Psoas muscle (tissue), 8 donors: Measurements from ENCODE around the gene LRRIQ3. TPM values are rescaled to one million over a fixed set of nuclear protein-coding genes. Genes with fewer than 3 reads are reported as not detected.
A peak's percentile ranks its signal among the peaks of the same experiment; 100 is the strongest.

ENCODE experiments used
- ATAC-seq, 4 donors: fragments of 200-7000 bp; cut with Tn5 transposase; one replicate each; pipeline ENCODE4 v1.9.1; 2020; ENCODE audit warnings: moderate library complexity in 3 of 4, mild to moderate bottlenecking in 2 of 4
- DNase-seq, 2 donors: peaks; one replicate each; pipeline ENCODE4 v3.0.0-alpha.2; 2020
- H3K27ac ChIP-seq: fragments of 200-600 bp; one replicate; pipeline ENCODE4 v1.8.0; 2022
- H3K27me3 ChIP-seq, 3 donors: fragments of 200-600 bp in 1 of 3; one replicate each; pipeline versions ENCODE4 v1.6.1 to v1.8.0; 2013 to 2022; ENCODE audit warnings: low read length in 2 of 3, mild to moderate bottlenecking in 2 of 3, moderate library complexity in 1 of 3; ENCODE audit not compliant: insufficient read depth in 3 of 3
- H3K36me3 ChIP-seq, 2 donors: fragments of 200-600 bp in 1 of 2; one replicate each; pipeline versions ENCODE4 v1.6.1 to v1.8.0; 2013 to 2022; ENCODE audit warnings: low read depth in 1 of 2, mild to moderate bottlenecking in 1 of 2, moderate library complexity in 1 of 2; ENCODE audit not compliant: insufficient read depth in 1 of 2
- H3K4me1 ChIP-seq: fragments of 200-600 bp; one replicate; pipeline ENCODE4 v1.8.0; 2022
- H3K4me3 ChIP-seq: fragments of 200-600 bp; one replicate; pipeline ENCODE4 v1.8.0; 2022; ENCODE audit warnings: mild to moderate bottlenecking
- H3K9me3 ChIP-seq: fragments of 200-600 bp; one replicate; pipeline ENCODE4 v1.8.0; 2022
- CTCF ChIP-seq: fragments of 200-600 bp; IDR thresholded peaks from one replicate; pipeline ENCODE4 v1.8.0; 2022; ENCODE audit warnings: antibody characterized with exemption
- WGBS, 3 donors: extraction: QIAGEN DNeasy Blood & Tissue Kit; methylation state at CpG; one replicate each; pipeline versions ENCODE4 v1.1.6 to v1.1.7; 2013; 5-methylcytosine and 5-hydroxymethylcytosine counted together
- intact Hi-C, 2 donors: fragments of 100-400 bp; cut with DNase I; formaldehyde crosslinking; loops; one replicate each; pipeline versions ENCODE4 v1.11.0 to v1.14.2; 2022
- polyA plus RNA-seq, 3 donors: library from polyadenylated mRNA; stranded (reverse); fragments of 200-250 nt; gene quantifications; one replicate each; pipeline ENCODE4 v1.2.3, GENCODE V29; 2013
- total RNA-seq, 4 donors: library from RNA; stranded (reverse); fragmentation: NEBNext Ultra II Directional in 2 of 4; extraction: Animal tissue kit (Norgen Biotek cat#: 25700) in 2 of 4; gene quantifications; one replicate each; pipeline versions ENCODE4 v1.2.1 to v1.2.4, GENCODE V29; 2021 to 2023
- donor health status: healthy with polysubstance abuse.
- donor health status: DM: no; HTN: no; CAD: no; lungs with moderate emphysema.
- donor health status: Bipolar disorder and iron deficiency.
- donor health status: healthy.
- donor health status: DM: yes; HTN: yes; CAD: no.
- donor health status: DM: no; HTN: no; CAD: no.
- donor health status: DM: no; HTN: no; CAD: no.
- donor health status: DM: yes; HTN: yes; CAD: no.

Gene LRRIQ3
- total and polyA plus RNA-seq, 7 donors, result 0.19 to 1.3 (median 0.45) TPM

- 34 to 49% (median 42%) methylated on average over 2 of the region's 2 CpGs for WGBS, 3 donors
These were observed 147.6 kb downstream of the LRRIQ3 start for GRCh38 chr1:74050386-74050785.

GRCh38 chr1:74038042-74038441, 159.9 kb downstream of the LRRIQ3 start:
- Histone ChIP-seq H3K27me3 (no peaks in the 10 kb centered on the region), H3K36me3 (no peaks in the 10 kb centered on the region), H3K4me3 (no peak overlapping the region), H3K27ac (no peak overlapping the region), H3K9me3 (peaks cover 4% of the 10 kb centered on the region), H3K4me1 (no peaks in the 10 kb centered on the region)
- DNase-seq (peak in 1 of 2 donors; percentile 31), ATAC-seq (no peak)
- 71 to 83% (median 80%) methylated on average over 3 of the region's 3 CpGs for WGBS, 3 donors
- intact Hi-C loops, result no loop called here
- TF ChIP-seq CTCF, result no peak

More at GRCh38 chr1:74050386-74050785, 147.6 kb downstream of the LRRIQ3 start:
- TF ChIP-seq CTCF, result no peak
- Histone ChIP-seq H3K4me1 (no peaks in the 10 kb centered on the region), H3K9me3 (peaks cover 10% of the 10 kb centered on the region), H3K27me3 (no peaks in the 10 kb centered on the region), H3K27ac (no peak overlapping the region), H3K4me3 (no peak overlapping the region), H3K36me3 (no peaks in the 10 kb centered on the region)
- intact Hi-C loops, result no loop called here
- no peak for ATAC-seq
- DNase-seq, result no peak

GRCh38 chr1:74012583-74012982, 185.4 kb downstream of the LRRIQ3 start:
- no peak for TF ChIP-seq CTCF
- 0 to 7% (median 6%) methylated on average over 1 of the region's 1 CpG for WGBS, 3 donors
- DNase-seq (no peak), ATAC-seq (no peak)
- no peak overlapping the region for H3K4me3 ChIP-seq
- intact Hi-C loops, result no loop called here
- no peak overlapping the region for H3K27ac ChIP-seq
- H3K9me3 ChIP-seq, result no peaks in the 10 kb centered on the region
- H3K36me3 ChIP-seq, result no peaks in the 10 kb centered on the region
- peaks cover 0 to 2% (median 0%) of the 10 kb centered on the region in 3 donors for H3K27me3 ChIP-seq
- H3K4me1 ChIP-seq, result no peaks in the 10 kb centered on the region

- no peak for ATAC-seq
- peaks cover 0 to 2% (median 0%) of the 10 kb centered on the region in 3 donors for H3K27me3 ChIP-seq
- no peak overlapping the region for H3K4me3 ChIP-seq
- H3K27ac ChIP-seq, result no peak overlapping the region
- DNase-seq, result no peak
- no peaks in the 10 kb centered on the region for H3K36me3 ChIP-seq
- no peak for TF ChIP-seq CTCF
- intact Hi-C loops, result no loop called here
- no peaks in the 10 kb centered on the region for H3K4me1 ChIP-seq
- no peaks in the 10 kb centered on the region for H3K9me3 ChIP-seq
These were observed 186.2 kb downstream of the LRRIQ3 start for GRCh38 chr1:74011736-74012135.

GRCh38 chr1:74010206-74010605, 187.8 kb downstream of the LRRIQ3 start:
- H3K27me3 ChIP-seq, result peaks cover 0 to 2% (median 0%) of the 10 kb centered on the region in 3 donors
- 72 to 81% (median 77%) methylated on average over 7 of the region's 7 CpGs for WGBS, 3 donors
- no peaks in the 10 kb centered on the region for H3K36me3 ChIP-seq
- intact Hi-C loops, result no loop called here
- H3K9me3 ChIP-seq, result no peaks in the 10 kb centered on the region
- ATAC-seq (no peak), DNase-seq (no peak)
- no peak overlapping the region for H3K27ac ChIP-seq
- TF ChIP-seq CTCF, result no peak
- no peaks in the 10 kb centered on the region for H3K4me1 ChIP-seq
- H3K4me3 ChIP-seq, result no peak overlapping the region
